Adrenal gland (tissue), 12 donors: ENCODE data around the gene UTF1. TPM values are rescaled to one million over a fixed set of nuclear protein-coding genes. Genes with fewer than 3 reads are reported as not detected.
A peak's percentile ranks its signal among the peaks of the same experiment; 100 is the strongest.

Source experiments
- DNase-seq, 7 donors: peaks; one replicate each; pipeline ENCODE4 v3.0.0-alpha.2; 2019 to 2020
- H3K27ac ChIP-seq, 5 donors: fragments of 200-600 bp; sonication (generic) in 4 of 5; 1 replicate in 3 of 5; 2 replicates in 2 of 5; pipeline versions ENCODE4 v1.5.1 to v1.8.0; 2016 to 2020; ENCODE audit warnings: mild to moderate bottlenecking in 1 of 5
- H3K27me3 ChIP-seq: fragments of 200-600 bp; 2 replicates; pipeline ENCODE4 v1.8.0; 2021
- H3K36me3 ChIP-seq, 2 donors: fragments of 200-600 bp; replicated peaks in 1 of 2; 1 replicate in 1 of 2; 2 replicates in 1 of 2; pipeline versions ENCODE4 v1.5.1 to v1.8.0; 2018 to 2022
- H3K4me1 ChIP-seq, 2 donors: fragments of 200-600 bp; replicated peaks in 1 of 2; 1 replicate in 1 of 2; 2 replicates in 1 of 2; pipeline versions ENCODE4 v1.5.1 to v1.8.0; 2018 to 2021
- H3K4me3 ChIP-seq, 4 donors: fragments of 200-600 bp; sonication (generic) in 3 of 4; one replicate each; pipeline ENCODE4 v1.5.1; 2016 to 2018
- H3K9me3 ChIP-seq, 3 donors: fragments of 200-600 bp; sonication (generic) in 1 of 3; replicated peaks in 1 of 3; 1 replicate in 2 of 3; 2 replicates in 1 of 3; pipeline versions ENCODE4 v1.5.1 to v1.8.0; 2016 to 2021
- POLR2A ChIP-seq, 2 donors: fragments of 450-650 bp; IDR thresholded peaks; one replicate each; pipeline ENCODE4 v1.6.1; 2017; ENCODE audit warnings: antibody characterized with exemption in 2 of 2, mild to moderate bottlenecking in 2 of 2, moderate library complexity in 1 of 2
- WGBS, 4 donors: extraction: QIAGEN DNeasy Blood & Tissue Kit in 2 of 4; methylation state at CpG; one replicate each; pipeline versions ENCODE4 v1.1.5 to v1.1.7; 2013 to 2017; 5-methylcytosine and 5-hydroxymethylcytosine counted together
- intact Hi-C, 2 donors: fragments of 100-400 bp; cut with DNase I; formaldehyde crosslinking; loops; one replicate each; pipeline versions ENCODE4 v1.14.1 to v1.15.0; 2022 to 2023
- polyA plus RNA-seq, 3 donors: library from polyadenylated mRNA; stranded (reverse); fragments of 200-250 nt in 2 of 3; fragments of 350-450 nt in 1 of 3; fragmentation: Illumina TruSeq in 1 of 3; extraction: RNeasy Lipid Tissue Mini Kit (QIAGEN cat#74804) in 1 of 3; gene quantifications; one replicate each; pipeline ENCODE4 v1.2.3, GENCODE V29; 2013 to 2014
- total RNA-seq, 9 donors: library from RNA; depleted of rRNA in 4 of 9; stranded (reverse); fragments of >200 nt in 4 of 9; fragments of 120-200 nt in 1 of 9; fragmentation: NEBNext Ultra II Directional in 1 of 9; extraction: Animal tissue kit (Norgen Biotek cat#: 25700) in 1 of 9; gene quantifications; one replicate each; pipeline versions ENCODE4 v1.1.0 to v1.2.4, GENCODE V29; 2013 to 2023
- TF ChIP-seq, protein P1 (sequence below), 6 experiments: fragments of 450-650 bp in 4 of 6; fragments of 200-600 bp in 2 of 6; sonication (generic) in 1 of 6; IDR thresholded peaks; 1 replicate in 5 of 6; 2 replicates in 1 of 6; pipeline versions ENCODE4 v1.5.1 to v1.8.0; 2016 to 2021; ENCODE audit warnings: antibody characterized with exemption in 6 of 6, mild to moderate bottlenecking in 2 of 6, moderate library complexity in 1 of 6
- donor health status: healthy with polysubstance abuse.
- donor health status: Bipolar disorder and iron deficiency.
- donor health status: DM: yes; HTN: yes; CAD: no.
- donor health status: DM: no; HTN: no; CAD: no.
- donor health status: DM: no; HTN: no; CAD: no.
- donor health status: DM: yes; HTN: yes; CAD: no.

Gene UTF1
- total and polyA plus RNA-seq, 12 donors: 0.19 to 0.24 TPM; not detected in 10

DNA sequence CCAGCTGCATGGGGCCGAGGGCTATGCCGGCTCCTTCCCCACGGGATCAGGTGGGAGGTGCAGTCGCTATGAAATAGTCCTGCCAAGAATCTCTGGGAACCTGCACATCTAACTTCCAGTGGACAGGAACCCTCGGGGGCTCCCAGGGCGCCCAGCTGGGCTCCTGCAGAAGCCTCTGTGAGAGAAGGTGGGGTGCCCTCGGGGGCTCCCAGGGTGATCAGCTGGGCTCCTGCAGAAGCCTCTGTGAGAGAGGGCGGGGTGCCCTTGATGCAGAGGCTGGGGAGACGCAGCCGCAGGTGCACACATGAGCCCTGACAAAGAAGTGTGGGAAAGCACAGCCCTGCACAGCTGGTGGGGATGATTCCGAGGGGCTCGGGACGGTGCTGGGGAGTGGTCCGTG is 13.6 kb downstream of the UTF1 start:
- H3K36me3 ChIP-seq: no peaks in the 10 kb centered on the region
- no peak overlapping the region for H3K4me3 ChIP-seq
- intact Hi-C loops: no loop called here
- peak in 1 of 7 donors; percentile 16 for DNase-seq
- TF ChIP-seq, protein P1, sequence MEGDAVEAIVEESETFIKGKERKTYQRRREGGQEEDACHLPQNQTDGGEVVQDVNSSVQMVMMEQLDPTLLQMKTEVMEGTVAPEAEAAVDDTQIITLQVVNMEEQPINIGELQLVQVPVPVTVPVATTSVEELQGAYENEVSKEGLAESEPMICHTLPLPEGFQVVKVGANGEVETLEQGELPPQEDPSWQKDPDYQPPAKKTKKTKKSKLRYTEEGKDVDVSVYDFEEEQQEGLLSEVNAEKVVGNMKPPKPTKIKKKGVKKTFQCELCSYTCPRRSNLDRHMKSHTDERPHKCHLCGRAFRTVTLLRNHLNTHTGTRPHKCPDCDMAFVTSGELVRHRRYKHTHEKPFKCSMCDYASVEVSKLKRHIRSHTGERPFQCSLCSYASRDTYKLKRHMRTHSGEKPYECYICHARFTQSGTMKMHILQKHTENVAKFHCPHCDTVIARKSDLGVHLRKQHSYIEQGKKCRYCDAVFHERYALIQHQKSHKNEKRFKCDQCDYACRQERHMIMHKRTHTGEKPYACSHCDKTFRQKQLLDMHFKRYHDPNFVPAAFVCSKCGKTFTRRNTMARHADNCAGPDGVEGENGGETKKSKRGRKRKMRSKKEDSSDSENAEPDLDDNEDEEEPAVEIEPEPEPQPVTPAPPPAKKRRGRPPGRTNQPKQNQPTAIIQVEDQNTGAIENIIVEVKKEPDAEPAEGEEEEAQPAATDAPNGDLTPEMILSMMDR (IDR thresholded peaks at IDR 0.05): no peak
- no peak for TF ChIP-seq POLR2A (IDR thresholded peaks at IDR 0.05)
- H3K9me3 ChIP-seq: no peaks in the 10 kb centered on the region
- H3K4me1 ChIP-seq: peaks cover 5 to 9% of the 10 kb centered on the region in 2 donors
- peaks cover 4% of the 10 kb centered on the region for H3K27me3 ChIP-seq
- 76 to 89% (median 83%) methylated on average over 4 to 14 of the region's 14 CpGs for WGBS, 4 donors
- H3K27ac ChIP-seq: no peak overlapping the region

DNA sequence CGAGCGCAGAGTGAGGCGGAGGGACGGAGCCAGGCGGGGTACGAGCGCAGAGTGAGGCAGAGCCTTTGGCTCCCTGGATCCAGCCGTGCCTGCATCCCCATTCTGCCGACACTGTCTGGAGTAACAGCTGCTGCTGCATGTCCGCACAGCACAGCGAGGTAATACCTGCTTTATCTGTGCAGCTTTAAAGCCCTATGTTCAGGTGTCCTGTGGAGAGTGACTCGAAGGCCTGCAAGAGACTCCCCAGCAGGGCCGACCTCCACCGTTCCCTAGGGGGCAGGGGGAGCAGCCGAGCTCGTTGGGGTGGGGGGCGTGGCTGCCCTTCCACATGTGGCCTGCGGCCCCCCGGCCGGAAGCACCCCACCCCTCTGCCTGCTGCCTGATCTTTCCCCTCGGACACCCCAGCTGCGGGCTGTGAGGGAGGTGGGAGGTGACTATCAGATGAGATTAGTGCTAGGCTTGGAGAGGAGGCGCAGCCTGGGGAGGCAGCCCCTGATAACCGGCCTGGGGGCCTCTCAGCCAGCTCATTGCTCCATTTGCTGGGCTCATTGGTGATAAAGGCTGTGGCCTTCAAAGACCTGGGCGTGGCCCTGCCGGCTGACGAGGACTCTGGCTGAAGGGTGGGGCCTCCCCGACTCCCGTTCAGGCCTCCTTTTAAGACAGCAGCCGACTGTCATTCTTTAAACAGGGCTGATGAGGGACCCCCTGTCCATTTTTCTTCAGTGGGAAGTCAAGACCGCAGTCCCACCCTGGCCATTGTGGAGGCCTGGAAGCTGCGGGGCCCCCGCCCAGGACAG is 15.6 kb downstream of the UTF1 start:
- WGBS, 4 donors: 41 to 56% (median 49%) methylated on average over 17 to 33 of the region's 33 CpGs
- intact Hi-C loops: no loop called here
- H3K27me3 ChIP-seq: no peaks in the 10 kb centered on the region

DNA sequence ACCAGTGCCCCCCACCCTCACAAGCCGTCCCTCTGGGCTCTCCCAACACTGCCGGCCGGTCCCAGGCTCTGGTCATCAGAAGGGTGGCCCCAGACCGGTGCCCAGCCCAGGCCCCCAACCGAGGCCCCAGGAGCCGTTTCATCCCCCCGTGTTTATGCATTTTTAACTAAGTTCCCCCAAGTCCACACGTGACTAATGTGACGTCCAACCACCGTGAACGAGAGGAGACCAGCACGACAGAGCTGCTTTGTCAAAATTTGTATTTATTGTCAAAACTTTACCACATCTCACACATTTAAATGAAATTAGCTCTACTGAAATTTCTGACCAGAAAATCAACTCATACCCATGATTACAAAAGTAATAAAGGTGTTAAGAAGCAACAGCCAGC is 16.2 kb downstream of the UTF1 start:
- TF ChIP-seq, protein P1 (IDR thresholded peaks at IDR 0.05): no peak
- TF ChIP-seq POLR2A (IDR thresholded peaks at IDR 0.05): no peak
- Histone ChIP-seq H3K36me3 (no peaks in the 10 kb centered on the region), H3K4me1 (peaks cover 22 to 26% of the 10 kb centered on the region in 2 donors), H3K27ac (peak overlapping the region; percentile 83 to 97 (median 94)), H3K4me3 (peak overlapping the region in 1 of 4 donors; percentile 58), H3K27me3 (no peaks in the 10 kb centered on the region), H3K9me3 (no peaks in the 10 kb centered on the region)
- DNase-seq: no peak
- intact Hi-C loops: no loop called here
- WGBS, 4 donors: 33 to 37% (median 36%) methylated on average over 9 to 12 of the region's 12 CpGs

More for the DNA sequence above, 15.6 kb downstream of the UTF1 start:
- H3K4me3 ChIP-seq: peak overlapping the region in 1 of 4 donors; percentile 58
- H3K4me1 ChIP-seq: peaks cover 19 to 25% of the 10 kb centered on the region in 2 donors
- H3K27ac ChIP-seq: peak overlapping the region; percentile 83 to 97 (median 94)
- TF ChIP-seq, protein P1 (IDR thresholded peaks at IDR 0.05): no peak
- peak; percentile 22 to 87 for TF ChIP-seq POLR2A (IDR thresholded peaks at IDR 0.05)
- no peaks in the 10 kb centered on the region for H3K36me3 ChIP-seq
- DNase-seq: peak; percentile 82 to 96 (median 91)
- H3K9me3 ChIP-seq: no peaks in the 10 kb centered on the region

DNA sequence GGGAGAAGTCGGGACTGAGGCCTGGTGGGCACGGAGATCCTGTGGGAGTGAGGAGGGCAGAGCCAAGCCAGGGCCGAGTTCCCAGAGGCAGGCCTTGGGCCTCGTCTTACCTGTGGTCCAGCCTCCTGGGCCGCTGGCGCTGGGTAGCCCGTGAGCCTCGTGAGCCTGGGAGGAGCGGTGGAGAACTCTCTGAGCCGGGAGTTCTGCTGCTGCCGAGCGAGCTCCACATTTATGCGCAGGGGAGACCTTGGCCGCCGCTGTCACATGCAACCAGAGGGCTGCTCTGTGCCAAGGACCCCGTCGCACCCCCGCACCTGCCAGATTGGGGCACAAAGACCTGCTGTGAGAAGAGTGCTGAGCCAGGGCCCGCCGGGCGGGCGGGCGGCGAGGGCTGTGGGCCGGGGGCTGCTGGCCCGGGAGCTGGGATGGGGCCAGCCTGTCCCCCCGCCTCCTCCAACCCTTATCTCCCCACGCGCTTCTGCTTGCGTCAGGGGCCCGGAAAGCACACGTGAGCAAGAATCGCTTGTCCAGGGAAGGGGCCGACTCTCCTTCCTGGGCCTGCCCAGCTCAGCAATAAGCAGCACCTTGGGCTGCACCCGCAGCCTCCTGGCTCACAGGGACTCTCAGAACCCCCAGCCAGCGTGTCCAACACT is 17.8 kb downstream of the UTF1 start:
- peak; percentile 86 to 91 (median 90) for DNase-seq
- Histone ChIP-seq H3K36me3 (no peaks in the 10 kb centered on the region), H3K27ac (peak overlapping the region; percentile 90 to 97 (median 94)), H3K9me3 (no peaks in the 10 kb centered on the region), H3K4me3 (peak overlapping the region in 3 of 4 donors; percentile 43 to 60 (median 58)), H3K27me3 (no peaks in the 10 kb centered on the region), H3K4me1 (peaks cover 33 to 40% of the 10 kb centered on the region in 2 donors)
- TF ChIP-seq, protein P1 (IDR thresholded peaks at IDR 0.05): no peak
- TF ChIP-seq POLR2A (IDR thresholded peaks at IDR 0.05): peak; percentile 93 to 96
- intact Hi-C loops: no loop called here
- WGBS, 4 donors: 24 to 49% (median 34%) methylated on average over 4 to 36 of the region's 36 CpGs
